T47D (cell line): ENCODE results near the gene TIMM29.
A peak's percentile ranks its signal among the peaks of the same experiment; 100 is the strongest.
"Not testable (repeated sequence)": the region's sequence is repeated elsewhere in the genome, so short reads cannot be mapped to it uniquely, and the experiment has no call there.

Source experiments
- DNase-seq, 2 experiments: peaks; one replicate each; pipeline versions ENCODE4 v3.0.0 to v3.0.0-alpha.2; 2011 to 2012; ENCODE audit warnings: low read depth in 1 of 2, low spot score in 1 of 2
- JUND ChIP-seq: IDR thresholded peaks from 2 replicates; pipeline ENCODE4 v1.6.1; 2012; ENCODE audit warnings: low read depth
- in situ Hi-C: cut with HindIII; loops from 2 replicates; pipeline ENCODE4 v1.10.0; 2016; ENCODE audit warnings: low sequenced_read_pairs, low pct_unique_long_range_greater_than_20kb

TIMM29 gene

DNA sequence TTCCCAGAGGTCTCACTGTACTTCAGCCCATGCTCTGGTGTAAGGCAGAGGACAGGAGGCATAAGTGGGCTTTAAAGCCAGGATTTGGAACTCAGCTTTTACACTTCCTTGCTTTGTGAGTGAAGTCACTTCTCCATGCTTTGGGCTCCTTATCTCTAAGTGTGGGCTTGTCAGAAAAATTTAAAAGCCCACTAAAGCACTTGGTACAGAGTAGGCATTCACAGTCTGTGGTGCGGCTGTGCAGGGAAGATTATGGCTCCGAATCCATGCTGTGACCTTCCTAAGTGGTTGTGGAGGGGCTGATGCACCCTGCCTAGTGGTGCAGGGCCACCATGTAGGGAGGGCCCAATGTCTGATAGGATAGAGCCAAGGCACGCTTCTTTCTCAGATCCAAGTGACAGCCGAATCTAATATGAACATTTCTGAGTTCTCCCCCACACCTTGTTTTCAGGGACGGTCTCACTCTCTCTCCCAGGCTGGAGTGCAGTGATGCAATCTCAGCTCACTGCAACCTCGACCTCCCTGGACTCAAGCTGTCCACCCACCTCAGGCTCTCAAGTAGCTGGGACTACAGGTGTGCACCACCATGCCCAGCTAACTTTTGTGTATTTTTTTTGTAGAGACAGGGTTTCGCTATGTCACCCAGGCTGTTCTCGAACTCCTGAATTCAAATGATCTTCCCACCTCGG lies 6.9 kb downstream of the TIMM29 start:
- no peak for DNase-seq
- TF ChIP-seq JUND: no peak
- in situ Hi-C loops: no loop called here

- DNase-seq: peak in 1 of 2 experiments; percentile 82
- in situ Hi-C loops: no loop called here
- no peak for TF ChIP-seq JUND
These were observed 8.1 kb downstream of the TIMM29 start for GRCh38 chr19:10936661-10937084.

- in situ Hi-C loops, DNase-seq: not testable (repeated sequence)
These were observed 13.0 kb downstream of the TIMM29 start for GRCh38 chr19:10941649-10942048.

- DNase-seq, in situ Hi-C loops: not testable (repeated sequence)
These were observed 14.8 kb downstream of the TIMM29 start for GRCh38 chr19:10943412-10943811.

DNA sequence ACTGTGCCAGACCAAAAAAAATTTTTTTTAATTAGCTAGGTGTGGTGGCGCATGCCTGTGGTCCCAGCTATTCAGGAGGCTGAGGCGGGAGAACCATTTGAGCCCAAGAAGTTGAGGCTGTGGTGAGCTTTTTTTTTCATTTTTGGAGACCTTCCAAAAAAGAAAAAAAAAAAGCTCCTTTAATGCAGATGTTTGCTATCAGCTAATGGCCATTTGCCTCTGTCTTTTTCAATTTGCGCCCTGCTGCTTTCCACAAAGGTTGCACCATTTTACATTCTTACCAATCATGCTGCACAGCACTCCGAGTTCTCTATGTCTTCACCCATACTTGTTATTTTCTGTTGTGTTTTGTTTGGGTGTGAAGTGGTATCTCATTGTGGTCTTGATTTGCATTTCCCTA lies 16.7 kb downstream of the TIMM29 start:
- DNase-seq: no peak
- no peak for TF ChIP-seq JUND
- in situ Hi-C loops: no loop called here

DNA sequence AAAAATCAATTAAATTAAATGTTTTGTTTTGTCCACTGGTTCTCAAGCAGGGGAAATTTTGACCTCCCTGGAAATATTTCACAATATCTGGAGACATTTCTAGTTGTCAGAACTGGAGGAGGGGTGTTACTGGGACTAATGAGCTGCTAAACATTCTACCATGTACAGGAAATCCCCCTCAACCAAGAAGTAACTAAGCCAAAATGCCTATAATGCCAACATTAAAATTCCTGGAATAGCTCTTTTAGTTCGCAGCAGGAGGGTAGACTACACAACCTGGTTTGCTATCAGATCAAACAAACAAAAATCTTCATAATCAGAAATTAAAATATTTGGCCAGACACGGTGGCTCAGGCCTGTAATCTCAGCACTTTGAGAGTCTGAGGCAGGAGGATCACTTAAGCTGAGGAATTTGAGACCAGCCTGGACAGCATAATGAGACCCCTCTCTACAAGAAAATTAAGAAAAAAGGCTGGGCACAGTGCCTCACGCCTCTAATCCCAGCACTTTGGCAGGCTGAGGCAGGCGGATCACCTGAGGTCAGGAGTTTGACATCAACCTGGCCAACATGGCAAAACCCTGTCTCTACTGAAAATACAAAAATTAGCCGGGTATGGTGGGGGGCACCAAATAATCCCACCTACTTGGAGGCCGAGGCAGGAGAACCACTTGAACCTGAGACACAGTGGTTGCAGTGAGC lies 18.5 kb downstream of the TIMM29 start:
- in situ Hi-C loops: no loop called here
- no peak for TF ChIP-seq JUND
- DNase-seq: no peak

GRCh38 chr19:10952809-10953208 lies 24.2 kb downstream of the TIMM29 start:
- DNase-seq: peak in 1 of 2 experiments; percentile 86
- in situ Hi-C loops: no loop called here
- no peak for TF ChIP-seq JUND

GRCh38 chr19:10959277-10959968 lies 30.8 kb downstream of the TIMM29 start:
- DNase-seq, in situ Hi-C loops: not testable (repeated sequence)

GRCh38 chr19:10960314-10961072 lies 31.9 kb downstream of the TIMM29 start, which contains the start of gene SMARCA4:
Gene SMARCA4, plus strand, starts transcription at chr19:10961030. Its CDS starts 23,122 bp downstream, at chr19:10984152.
- in situ Hi-C loops: no loop called here
- TF ChIP-seq JUND: no peak
- peak; percentile 92 to 96 for DNase-seq

GRCh38 chr19:10961073-10961860 lies 32.7 kb downstream of the TIMM29 start:
- DNase-seq: peak in 1 of 2 experiments; percentile 23
- TF ChIP-seq JUND: no peak
- in situ Hi-C loops: no loop called here

- no peak for DNase-seq
- no peak for TF ChIP-seq JUND
- in situ Hi-C loops: no loop called here
These were observed 34.3 kb downstream of the TIMM29 start for GRCh38 chr19:10962863-10963262.

DNA sequence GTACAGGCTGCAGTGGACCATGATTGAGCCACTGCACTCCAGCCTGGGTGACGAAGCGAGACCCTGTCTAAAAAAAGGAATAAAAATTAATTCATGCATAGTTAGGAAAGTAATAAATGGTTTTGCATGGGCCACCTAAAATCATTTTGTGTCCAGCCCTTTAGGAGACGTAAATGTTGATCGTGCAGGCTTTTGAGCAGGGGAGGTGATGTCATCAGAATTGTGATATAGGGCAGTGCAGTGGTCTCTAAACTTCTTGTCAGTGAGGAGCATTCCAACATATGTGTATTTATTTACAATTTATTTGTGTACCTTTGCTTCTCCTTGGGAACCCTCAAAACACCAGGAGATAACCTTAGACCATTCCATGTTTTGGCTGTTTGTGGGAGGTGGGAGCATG lies 35.3 kb downstream of the TIMM29 start:
- in situ Hi-C loops: no loop called here
- DNase-seq: no peak
- no peak for TF ChIP-seq JUND
